ENCODE results near the gene DGKQ.
A peak's percentile ranks its signal among the peaks of the same experiment; 100 is the strongest.

The DGKQ gene

DNA sequence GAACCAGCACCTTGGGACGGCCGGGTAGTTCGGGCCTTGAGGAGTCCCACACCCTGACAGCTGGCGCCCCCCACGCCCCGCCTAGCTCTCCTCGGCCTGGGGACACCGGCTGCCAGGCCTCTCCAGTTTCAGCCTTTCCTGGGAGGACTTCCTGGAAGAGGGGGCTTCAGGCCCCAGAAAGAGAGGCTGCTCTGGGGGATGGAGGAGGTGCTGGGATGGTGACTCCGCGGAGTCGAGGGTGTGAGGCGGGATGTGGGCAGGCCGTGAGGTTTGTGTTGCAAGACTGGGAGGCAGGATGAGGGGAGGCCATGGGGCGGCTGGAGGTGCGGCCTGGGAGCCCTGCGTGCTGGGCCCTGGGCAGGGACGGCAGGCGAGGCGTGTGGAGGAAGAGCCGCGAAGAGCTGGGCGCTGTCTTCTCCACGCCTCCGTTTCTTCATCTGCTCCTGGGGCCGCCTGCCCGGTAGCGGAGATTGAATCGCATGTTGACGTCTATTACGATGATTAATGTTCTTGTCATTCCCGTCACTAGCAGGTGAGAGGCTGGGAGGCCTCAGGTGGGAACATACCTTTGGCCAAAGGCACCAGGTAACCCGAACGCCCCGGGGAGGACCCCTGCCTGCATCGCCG, 37.1 kb upstream of the DGKQ start:
- peak; percentile 95 for DNase-seq

DNA sequence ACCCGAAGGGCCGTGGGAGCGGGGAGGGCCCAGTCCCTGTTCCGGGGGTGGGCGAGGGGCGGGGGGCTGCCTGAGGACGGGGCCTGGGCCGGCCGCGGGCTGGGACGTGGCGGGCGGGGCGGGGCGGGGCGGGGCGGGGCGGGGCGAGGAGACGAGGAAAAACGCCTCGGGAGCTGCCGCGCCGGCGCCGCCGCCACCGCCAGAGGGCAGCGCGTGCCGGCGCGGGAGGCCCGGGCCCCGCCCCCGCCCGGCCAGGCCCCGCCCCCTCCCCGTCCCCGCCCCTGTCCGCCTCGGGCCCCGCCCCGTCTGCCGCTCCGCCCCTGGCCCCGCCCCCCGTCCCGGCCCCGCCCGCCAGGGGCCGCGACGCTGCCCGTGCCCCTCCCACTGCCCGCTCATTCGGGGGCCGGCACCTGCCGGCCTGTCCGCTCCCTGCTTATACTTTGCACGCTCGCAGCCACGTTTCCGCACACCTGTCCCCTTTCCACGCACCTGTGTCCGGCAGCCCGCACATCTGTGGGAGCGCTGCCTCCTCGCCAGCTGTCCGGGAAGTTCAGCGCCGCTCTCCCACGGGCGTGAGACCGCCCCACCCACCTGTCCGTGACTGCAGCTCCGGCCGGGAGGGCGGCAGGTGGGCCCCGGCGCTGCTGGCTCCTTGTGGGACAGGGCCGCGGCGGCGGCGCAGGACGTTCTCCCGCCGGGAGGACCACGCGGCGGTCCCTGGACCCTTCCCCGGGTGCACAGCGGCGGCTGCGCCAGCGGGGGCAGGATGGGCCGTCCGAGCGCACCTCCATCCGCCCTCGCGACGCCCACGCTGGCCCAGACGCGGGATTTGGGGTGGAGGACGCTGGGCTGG, 36.4 kb upstream of the DGKQ start:
- DNase-seq, result peak; percentile 95

- DNase-seq, result peak; percentile 88
Measured at GRCh38 chr4:1008840-1009541, 35.6 kb upstream of the DGKQ start.

DNA sequence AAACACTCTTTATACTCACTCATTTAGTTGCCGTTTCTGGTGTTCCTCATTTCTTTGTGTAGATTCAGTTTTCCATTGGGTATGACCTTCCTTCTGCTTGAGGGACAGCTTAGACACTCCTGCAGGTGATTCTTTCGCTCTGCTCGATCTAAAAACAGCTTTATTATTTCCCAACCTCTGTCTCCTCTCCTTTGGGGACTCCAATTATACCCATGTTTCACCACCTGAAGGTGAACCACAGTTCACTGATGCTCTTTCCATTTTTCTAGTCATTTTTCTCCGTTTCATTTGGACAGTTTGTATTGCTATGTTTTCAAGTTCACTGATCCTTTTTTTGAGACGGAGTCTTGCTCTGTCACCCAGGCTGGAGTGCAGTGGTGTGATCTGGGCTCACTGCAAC, 33.5 kb upstream of the DGKQ start:
- no peak for DNase-seq

DNA sequence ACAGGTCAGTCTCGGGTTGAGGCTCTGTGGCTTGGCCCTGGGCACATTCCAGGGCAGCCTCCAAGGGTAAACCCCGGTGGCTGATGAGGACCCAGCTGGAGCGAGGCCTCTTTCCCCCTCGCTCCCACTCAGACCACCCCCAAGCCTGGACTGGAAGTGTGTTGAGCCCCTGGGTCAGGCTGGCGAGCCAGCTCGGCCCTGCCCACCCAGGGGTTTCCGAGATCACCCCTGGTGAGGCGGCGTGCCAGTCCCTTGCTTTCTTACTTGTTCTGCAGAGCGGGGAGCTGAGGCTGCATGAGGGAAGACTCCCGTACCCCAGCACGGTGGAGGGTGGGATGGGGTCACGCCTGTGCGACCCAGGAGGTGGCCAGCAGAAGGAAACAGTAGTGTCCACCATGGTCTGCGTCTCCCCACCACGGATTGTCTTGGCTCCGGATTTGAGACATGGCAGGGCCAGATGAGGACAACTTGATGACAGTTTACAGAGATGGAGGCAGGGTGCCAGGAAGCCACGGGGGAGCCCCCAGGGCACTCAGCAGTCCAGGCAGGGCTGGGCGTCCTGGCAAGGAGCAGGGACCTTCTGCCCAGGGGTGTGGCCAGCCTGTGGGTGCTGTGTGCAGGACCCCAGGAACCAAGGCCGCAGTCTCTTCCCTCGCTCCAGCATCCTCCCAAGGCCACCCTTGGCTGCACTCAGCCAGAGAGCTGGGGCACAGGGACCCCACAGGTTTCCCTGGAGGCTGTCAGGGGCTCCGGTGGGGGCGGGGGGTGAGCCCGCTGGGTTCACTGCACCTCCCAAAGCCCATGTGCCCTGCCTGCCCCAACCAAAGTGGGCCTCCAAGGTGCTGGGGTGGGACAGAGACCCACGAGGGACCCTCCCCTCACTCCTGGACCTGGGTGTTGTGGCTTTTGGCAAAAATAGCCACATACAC, 31.5 kb upstream of the DGKQ start:
- DNase-seq, result no peak

DNA sequence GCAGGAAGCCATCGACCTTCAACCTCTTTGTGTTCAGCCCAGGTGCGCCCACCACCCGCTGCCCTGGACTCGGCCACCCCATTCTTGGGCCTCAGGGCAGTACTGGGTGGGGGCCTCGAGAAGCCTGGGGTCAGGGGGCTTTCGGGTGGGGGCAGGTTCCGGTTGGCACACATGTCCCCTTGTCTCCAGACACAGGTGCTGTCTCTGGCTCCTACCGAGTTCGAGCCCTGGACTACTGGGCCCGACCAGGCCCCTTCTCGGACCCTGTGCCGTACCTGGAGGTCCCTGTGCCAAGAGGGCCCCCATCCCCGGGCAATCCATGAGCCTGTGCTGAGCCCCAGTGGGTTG, 30.7 kb upstream of the DGKQ start:
- DNase-seq, result no peak

DNA sequence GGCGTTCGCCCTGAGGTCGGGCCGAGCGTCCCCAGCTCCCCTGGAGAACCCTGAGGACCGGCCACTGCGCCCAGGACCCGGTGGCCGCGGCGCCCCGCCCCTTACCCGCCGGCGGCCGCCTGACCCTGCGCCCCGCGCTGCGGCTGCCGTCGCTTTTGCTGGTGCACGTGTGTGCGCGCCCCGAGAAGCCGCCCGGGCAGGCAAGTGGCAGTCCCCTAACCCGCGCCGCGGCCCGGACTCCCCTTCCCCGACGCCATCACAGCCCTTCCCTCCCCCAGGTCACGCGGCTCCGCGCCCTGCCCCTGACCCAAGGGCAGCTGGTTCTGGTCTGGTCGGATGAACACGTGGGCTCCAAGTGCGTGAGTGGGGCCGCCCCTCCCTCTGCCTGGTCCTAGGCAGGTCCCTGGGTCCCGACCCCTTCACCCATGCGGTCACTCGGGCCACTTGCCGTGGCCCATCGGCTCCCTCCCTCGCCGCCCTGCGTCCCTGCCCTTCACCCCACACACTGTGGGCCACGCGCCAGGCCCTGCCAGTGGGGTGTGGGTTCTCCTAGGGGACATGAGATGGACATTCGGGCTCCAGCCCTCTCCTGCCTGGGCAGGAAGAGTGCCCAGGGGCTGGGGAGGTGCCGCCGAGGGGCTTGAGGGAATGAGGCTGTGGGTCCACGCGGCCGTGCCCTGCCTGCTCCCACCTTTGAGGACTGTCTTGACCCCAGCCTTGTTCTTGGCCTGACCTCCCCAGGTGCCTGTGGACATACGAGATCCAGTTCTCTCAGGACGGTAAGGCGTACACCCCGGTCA, 30.1 kb upstream of the DGKQ start:
- no peak for DNase-seq

GRCh38 chr4:1002631-1003251, 29.4 kb upstream of the DGKQ start:
- peak; percentile 45 for DNase-seq

DNA sequence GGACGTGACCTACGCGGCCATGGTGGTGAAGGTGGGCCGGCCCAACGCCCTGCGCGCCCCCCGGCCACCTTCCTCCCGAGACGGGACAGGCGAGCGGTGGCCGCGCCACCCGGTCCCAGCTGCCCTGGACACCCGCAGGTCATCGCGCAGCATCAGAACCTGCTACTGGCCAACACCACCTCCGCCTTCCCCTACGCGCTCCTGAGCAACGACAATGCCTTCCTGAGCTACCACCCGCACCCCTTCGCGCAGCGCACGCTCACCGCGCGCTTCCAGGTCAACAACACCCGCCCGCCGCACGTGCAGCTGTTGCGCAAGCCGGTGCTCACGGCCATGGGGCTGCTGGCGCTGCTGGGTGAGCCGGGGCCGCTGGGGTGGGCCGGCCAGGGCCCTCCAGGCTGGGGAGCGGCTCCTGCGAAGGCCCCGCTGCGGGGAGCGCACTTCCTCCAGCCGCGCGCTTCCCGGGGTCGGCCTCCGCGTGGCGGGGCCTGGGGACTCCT, 28.8 kb upstream of the DGKQ start:
- DNase-seq, result peak; percentile 80

- no peak for DNase-seq
Measured at GRCh38 chr4:1001561-1002130, 28.3 kb upstream of the DGKQ start.

- DNase-seq, result no peak
Measured at GRCh38 chr4:1000686-1001260, 27.4 kb upstream of the DGKQ start.

DNA sequence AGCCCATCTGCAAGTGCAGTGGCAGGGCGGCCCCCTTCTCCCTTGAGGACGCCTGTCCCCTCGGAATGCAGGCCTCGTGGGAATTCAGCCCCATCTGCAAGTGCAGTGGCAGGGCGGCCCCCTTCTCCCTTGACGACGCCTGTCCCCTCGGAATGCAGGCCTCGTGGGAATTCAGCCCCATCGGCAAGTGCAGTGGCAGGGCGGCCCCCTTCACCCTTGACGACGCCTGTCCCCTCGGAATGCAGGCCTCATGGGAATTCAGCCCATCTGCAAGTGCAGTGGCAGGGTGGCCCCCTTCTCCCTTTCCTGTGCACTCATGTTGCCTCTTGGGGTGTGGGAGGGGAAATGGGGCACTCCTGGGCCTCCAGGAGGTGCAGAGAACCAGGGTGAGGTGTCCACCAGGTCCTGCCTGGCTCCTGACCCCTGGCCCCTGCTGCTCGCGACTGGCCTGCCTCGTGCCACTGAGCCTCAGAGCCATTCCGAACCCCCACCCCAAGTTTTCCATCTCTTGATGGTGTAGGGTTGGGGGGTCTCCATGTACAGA, 26.6 kb upstream of the DGKQ start:
- DNase-seq, result no peak

GRCh38 chr4:999240-999863, 26.0 kb upstream of the DGKQ start:
- DNase-seq, result peak; percentile 76

DNA sequence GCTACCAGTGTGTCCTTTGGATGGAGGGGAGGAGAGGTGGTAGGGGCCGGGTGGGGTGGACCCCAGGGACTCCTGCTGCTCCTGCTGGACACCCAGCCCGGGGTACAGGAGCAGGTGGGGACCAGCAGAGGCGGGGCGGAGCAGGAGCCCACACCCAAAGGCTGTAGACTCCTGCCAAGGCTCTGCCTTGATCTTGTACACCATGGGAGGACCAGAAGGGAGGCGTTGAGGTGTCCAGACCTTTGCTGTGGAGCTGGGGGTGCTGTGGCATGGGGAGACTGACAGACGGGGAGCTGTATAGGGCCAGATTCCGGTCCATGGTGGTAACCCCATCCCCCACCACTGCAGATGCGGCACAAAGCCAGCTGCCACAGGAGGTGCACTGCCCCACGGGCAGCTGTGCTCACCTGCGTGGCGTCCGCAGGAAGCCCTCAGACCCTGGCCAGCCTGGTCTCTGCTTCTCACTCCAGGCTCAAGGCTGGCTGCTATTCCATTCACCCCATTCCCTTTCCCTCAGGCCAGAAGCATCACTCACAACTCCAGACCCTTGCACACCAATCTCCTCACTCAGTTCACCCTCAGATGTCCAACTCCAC, 24.8 kb upstream of the DGKQ start:
- DNase-seq, result peak; percentile 59

DNA sequence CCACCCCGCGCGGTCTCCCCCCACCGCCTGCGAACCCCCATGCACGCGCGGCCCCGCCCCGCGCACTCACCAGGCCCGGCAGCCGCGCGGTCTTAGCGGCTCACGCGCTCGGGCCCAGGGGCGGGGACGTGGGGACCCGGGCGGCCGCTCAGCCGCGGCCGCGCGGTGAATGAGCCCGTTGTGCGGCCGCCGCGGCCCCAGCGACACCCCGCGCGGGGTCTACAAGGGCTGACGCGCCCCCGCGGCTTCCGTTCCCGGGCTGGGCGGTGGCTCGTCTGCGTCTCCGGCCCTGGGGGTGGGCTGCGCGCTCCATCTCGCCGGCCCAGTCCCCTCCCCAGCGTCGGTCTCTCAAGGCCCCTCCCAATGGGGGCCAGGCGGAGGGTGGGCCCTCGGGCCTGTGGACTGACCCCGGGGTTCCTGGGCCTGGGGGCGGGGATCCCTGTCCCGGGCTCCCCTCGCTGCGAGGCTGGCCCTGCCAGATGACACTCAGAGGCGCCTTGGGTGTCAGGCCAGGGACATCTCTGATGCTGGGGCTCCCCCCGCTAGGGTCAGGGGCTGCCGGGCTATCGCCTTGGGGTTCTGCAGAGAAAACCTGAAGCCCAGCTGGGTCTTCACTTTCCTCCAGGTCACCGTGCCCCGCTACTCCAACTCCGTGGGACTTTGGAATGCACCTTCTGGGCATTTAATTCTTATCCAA, 24.2 kb upstream of the DGKQ start:
- peak; percentile 76 for DNase-seq

DNA sequence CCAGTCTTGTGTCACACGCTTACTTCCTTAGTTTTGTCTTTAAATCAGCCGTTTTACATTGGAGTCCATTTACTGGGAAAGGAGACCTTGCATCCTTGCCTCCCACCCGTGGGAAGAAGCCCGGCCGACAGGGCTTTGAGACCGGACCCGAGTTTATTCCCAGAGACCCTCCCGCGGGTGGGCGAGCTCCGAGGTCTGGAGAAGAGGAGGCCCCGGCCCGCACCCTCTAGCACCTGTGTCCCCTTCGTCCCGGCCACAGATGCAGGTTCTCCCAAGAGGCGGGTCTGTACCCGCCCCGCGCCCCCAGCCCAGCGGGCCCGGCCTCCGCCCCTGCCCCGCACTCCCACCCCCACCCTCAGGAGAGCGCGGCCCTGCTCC, 23.6 kb upstream of the DGKQ start:
- DNase-seq, result no peak

GRCh38 chr4:996030-996996, 22.9 kb upstream of the DGKQ start:
- DNase-seq, result no peak

Measured in DMS53 (cell line).